Stimulated activated naive CD8-positive, alpha-beta T cell treated with anti-CD3 and anti-CD28 coated beads, Interleukin-15, amount 100 ng/mL, for 72 hours (primary cell): Measurements from ENCODE around the gene ZNF280D.

Experiments used
- ATAC-seq: fragments of 150-1000 bp; cut with Tn5 transposase; 2 replicates; pipeline ENCODE4 v1.10.0; 2021; ENCODE audit warnings: mild to moderate bottlenecking, moderate library complexity
- DNase-seq, 2 donors: peaks; one replicate each; pipeline ENCODE4 v3.0.0; 2021 to 2022
- H3K27ac Mint-ChIP-seq, 2 donors: one replicate each; pipeline ENCODE4 v1.8.0; 2022; ENCODE audit warnings: mild to moderate bottlenecking in 2 of 2, mixed read lengths in 2 of 2, moderate library complexity in 2 of 2
- H3K27me3 Mint-ChIP-seq: one replicate; pipeline ENCODE4 v1.8.0; 2022; ENCODE audit warnings: mixed read lengths
- H3K4me1 Mint-ChIP-seq: one replicate; pipeline ENCODE4 v1.8.0; 2022; ENCODE audit warnings: mild to moderate bottlenecking, mixed read lengths
- H3K4me3 Mint-ChIP-seq, 2 donors: one replicate each; pipeline ENCODE4 v1.8.0; 2022; ENCODE audit warnings: mild to moderate bottlenecking in 2 of 2, mixed read lengths in 2 of 2, moderate library complexity in 1 of 2
- H3K9me3 Mint-ChIP-seq, 2 donors: one replicate each; pipeline ENCODE4 v1.8.0; 2022; ENCODE audit warnings: mixed read lengths in 2 of 2

ZNF280D gene

DNA sequence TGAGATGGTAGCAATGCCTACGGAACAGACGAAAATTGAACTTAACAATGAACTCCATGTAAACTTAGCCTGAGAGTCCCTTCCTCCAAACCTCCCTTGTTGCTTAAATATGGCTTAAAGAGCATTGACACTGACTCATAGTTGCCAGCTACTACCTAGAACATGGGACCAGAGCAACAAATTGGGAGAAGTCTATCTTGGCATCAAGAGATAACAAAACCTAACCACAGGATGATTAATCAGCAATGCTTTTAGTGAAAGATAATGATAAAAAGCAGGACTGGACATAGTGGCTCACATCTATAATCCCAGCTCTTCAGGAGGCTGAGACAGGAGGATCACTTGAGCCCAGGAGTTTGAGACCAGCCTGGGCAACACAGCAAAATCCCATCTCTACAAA, 150.5 kb downstream of the ZNF280D start:
- DNase-seq: no peak
- Mint-ChIP-seq H3K4me1 (no peaks in the 10 kb centered on the region), H3K27ac (no peak overlapping the region), H3K27me3 (no peaks in the 10 kb centered on the region), H3K9me3 (peaks cover 16% of the 10 kb centered on the region in 2 donors), H3K4me3 (no peak overlapping the region)
- no peak for ATAC-seq
